ENCODE results near the gene BARHL2. TPM values are rescaled to one million over a fixed set of nuclear protein-coding genes. Genes with fewer than 3 reads are reported as not detected.
A peak's percentile ranks its signal among the peaks of the same experiment; 100 is the strongest.

BARHL2 gene
- total RNA-seq, 2 donors from 2014 or later: not detected

DNA sequence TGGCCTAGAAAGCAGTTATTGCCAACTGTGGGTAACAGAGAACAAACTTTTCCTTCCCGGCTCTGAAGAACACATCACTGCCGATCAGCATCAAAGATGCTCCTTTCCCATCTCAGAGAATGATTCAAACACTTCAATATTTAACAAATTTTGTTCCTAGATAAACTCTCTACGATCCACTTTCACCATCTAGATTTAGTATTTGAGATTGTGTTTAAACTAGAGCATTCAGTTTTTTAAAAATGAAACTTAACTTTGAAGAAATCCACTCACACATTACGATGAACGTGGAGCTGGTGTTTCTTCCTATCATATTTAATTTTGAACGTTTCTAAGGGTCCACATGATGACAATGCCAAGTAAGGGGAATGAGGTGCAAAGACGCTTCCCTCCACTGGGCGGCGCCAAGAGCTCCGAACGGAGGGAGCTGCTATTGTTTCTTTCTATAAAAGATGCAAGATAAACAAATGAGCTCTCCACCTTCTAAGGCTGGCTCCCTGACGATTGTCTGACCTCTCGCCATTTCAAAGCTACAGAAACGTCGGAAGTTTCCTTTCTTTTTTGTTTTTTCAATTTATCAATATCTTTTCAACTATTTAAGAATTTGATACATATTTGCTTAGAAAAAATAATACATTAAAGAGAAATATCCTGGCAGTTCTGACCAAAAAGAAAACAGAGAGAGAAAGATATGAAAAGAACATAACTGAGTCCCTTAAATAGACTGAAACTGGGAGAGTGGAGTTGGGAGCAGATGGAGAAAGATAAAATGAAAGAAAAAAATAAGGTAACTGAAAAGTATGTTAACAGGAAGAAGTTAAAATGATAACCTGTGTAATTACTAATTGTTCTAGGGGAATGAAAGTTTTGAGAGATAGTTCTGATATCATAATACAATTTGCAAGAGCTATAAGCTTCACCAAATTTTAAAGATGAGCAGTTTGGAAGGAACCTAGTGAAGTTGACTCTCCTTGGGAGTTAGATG, 4.4 kb upstream of the BARHL2 start:
- Histone ChIP-seq H3K27ac (no peak overlapping the region), H3K4me1 (ENCODE audit: control insufficient read depth in 1 of 2, low read depth in 2 of 2) (peaks cover 18 to 52% of the 10 kb centered on the region in 2 donors), H3K9me3 (no peaks in the 10 kb centered on the region), H3K36me3 (no peaks in the 10 kb centered on the region), H3K27me3 (replicated peaks; ENCODE audit: insufficient read depth) (peaks cover 69% of the 10 kb centered on the region), H3K4me3 (no peak overlapping the region)
- DNase-seq (ENCODE audit: low spot score): no peak
- TF ChIP-seq, protein P1, sequence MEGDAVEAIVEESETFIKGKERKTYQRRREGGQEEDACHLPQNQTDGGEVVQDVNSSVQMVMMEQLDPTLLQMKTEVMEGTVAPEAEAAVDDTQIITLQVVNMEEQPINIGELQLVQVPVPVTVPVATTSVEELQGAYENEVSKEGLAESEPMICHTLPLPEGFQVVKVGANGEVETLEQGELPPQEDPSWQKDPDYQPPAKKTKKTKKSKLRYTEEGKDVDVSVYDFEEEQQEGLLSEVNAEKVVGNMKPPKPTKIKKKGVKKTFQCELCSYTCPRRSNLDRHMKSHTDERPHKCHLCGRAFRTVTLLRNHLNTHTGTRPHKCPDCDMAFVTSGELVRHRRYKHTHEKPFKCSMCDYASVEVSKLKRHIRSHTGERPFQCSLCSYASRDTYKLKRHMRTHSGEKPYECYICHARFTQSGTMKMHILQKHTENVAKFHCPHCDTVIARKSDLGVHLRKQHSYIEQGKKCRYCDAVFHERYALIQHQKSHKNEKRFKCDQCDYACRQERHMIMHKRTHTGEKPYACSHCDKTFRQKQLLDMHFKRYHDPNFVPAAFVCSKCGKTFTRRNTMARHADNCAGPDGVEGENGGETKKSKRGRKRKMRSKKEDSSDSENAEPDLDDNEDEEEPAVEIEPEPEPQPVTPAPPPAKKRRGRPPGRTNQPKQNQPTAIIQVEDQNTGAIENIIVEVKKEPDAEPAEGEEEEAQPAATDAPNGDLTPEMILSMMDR (IDR thresholded peaks at IDR 0.05): peak; percentile 38
- ATAC-seq (ENCODE audit: insufficient number of reproducible peaks, low FRiP score, low read depth): no peak

DNA sequence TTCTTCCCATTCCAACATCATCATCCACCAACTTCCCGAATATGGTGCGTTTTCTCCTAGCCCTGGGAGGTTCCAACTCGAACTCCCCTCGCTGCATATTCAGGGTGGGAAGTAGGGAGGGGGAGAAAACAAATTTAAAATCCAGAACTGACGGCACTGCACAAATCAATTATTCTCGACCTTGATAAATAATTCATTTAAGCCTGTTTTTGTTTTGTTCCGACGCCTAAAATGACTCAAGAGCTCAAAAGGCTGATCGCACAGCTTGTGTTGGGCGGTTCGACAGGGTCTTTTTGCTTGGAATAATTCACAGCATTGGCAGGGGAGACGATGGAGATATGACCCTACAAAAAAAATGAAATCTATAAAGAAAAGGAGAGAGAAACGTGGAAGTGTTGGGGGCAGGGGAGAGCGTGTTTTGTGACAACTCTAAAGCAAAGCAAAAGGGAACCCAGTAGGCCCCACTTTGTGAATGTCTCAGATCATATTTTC, 3.1 kb upstream of the BARHL2 start:
- no peaks in the 10 kb centered on the region for H3K36me3 ChIP-seq
- peaks cover 72% of the 10 kb centered on the region for H3K27me3 ChIP-seq (replicated peaks; ENCODE audit: insufficient read depth)
- ATAC-seq (ENCODE audit: insufficient number of reproducible peaks, low FRiP score, low read depth): no peak
- no peak overlapping the region for H3K27ac ChIP-seq
- no peaks in the 10 kb centered on the region for H3K9me3 ChIP-seq
- no peak for DNase-seq (ENCODE audit: low spot score)
- no peak overlapping the region for H3K4me3 ChIP-seq
- TF ChIP-seq, protein P1 (IDR thresholded peaks at IDR 0.05): no peak
- peaks cover 17 to 43% of the 10 kb centered on the region in 2 donors for H3K4me1 ChIP-seq (ENCODE audit: control insufficient read depth in 1 of 2, low read depth in 2 of 2)

DNA sequence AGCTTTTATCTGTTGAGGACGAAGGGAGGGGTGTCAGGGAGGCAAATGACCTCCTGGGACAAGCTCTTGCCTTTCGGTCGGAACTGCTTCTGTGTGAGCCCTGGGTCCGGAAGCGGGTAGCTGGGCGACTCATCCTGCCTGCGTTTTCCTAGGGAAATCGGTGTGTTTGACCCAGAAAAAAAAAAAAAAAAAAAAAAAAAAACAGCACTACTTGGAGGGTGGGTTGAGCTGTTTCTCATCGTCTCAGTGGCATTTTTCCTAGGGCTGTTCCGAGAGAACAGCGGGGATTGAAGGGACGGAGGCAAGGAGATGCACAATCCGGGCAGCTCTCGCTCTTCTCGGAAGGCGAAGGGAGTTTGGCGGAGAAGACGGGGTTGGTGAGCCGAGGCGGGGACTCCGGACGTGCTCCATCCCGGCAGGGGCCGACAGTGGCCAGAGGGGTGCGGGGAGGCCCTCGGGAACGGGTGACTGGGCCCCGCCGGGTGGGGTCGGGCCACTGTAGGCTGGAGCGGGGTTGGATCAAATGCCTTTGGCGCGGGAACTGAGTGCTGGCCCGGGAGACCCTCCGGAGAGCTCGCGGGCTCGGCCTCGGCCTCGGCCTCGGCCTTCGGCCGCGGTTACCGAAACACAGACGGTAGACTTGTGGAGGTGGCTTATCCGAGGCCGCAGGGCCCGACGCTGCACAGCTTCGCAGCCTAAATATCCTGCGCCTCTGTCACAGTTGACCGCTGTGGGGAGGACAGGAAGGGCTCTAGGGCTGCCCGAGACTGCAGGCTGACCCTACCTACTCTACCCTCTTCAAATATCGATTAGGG, 2.4 kb upstream of the BARHL2 start:
- no peaks in the 10 kb centered on the region for H3K9me3 ChIP-seq
- no peak overlapping the region for H3K27ac ChIP-seq
- no peaks in the 10 kb centered on the region for H3K36me3 ChIP-seq
- DNase-seq (ENCODE audit: low spot score) (no peak), ATAC-seq (ENCODE audit: insufficient number of reproducible peaks, low FRiP score, low read depth) (no peak)
- no peak overlapping the region for H3K4me3 ChIP-seq
- peaks cover 13 to 38% of the 10 kb centered on the region in 2 donors for H3K4me1 ChIP-seq (ENCODE audit: control insufficient read depth in 1 of 2, low read depth in 2 of 2)
- TF ChIP-seq, protein P1 (IDR thresholded peaks at IDR 0.05): no peak
- peaks cover 71% of the 10 kb centered on the region for H3K27me3 ChIP-seq (replicated peaks; ENCODE audit: insufficient read depth)

DNA sequence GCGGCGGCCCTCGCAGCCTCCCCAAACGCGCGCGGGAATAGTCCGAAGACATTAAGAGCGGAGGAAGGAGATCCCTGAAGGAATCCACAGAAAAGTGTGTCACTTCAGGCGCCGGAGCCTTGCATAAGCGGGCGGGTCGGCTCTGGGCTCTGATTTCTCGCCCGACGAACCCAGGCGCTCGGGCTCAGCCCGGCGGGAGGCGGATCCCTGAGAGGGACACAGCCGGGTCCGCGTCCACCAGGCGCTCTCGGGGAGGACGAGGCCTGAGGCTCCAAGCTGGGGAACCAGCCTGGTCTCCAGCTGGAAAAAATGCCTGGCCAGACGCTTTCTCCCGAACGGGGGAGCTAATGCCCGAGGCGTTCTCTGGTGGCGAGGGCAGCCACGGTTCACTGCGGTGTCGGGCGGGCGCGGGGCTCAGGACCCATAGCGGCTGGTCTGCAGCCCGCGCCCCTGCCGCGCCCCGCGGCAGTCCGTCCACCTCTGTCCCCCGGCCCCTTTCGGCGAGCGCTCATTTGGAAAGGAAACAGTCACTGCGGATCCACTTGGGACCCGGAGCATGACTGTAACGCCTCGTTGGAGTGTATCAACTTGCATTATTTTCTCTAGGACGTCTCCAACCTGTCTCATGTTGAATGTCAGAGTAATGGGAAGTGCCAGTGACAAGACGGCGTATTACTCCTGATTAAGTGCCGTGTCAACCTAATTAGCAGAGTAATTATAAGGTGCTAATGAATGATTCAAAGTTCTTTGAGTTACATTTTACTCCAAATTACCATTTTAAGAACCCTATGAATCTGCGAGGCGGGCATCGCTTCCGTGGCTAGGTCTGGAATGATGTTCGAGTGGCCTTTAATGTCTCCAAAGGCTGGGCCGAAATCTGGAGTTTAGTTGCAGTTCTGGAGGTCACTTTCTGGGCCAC, 1.6 kb upstream of the BARHL2 start:
- TF ChIP-seq, protein P1 (IDR thresholded peaks at IDR 0.05): no peak
- Histone ChIP-seq H3K4me3 (peak overlapping the region; percentile 64), H3K36me3 (no peaks in the 10 kb centered on the region), H3K4me1 (ENCODE audit: control insufficient read depth in 1 of 2, low read depth in 2 of 2) (peaks cover 15 to 33% of the 10 kb centered on the region in 2 donors), H3K27me3 (replicated peaks; ENCODE audit: insufficient read depth) (peaks cover 71% of the 10 kb centered on the region), H3K27ac (no peak overlapping the region), H3K9me3 (no peaks in the 10 kb centered on the region)
- ATAC-seq (ENCODE audit: insufficient number of reproducible peaks, low FRiP score, low read depth) (no peak), DNase-seq (ENCODE audit: low spot score) (no peak)

All from thoracic aorta (tissue), 2 donors.